Hepatocyte (in vitro differentiated cells): ENCODE results near the gene PTPRE. TPM values are rescaled to one million over a fixed set of nuclear protein-coding genes. Genes with fewer than 3 reads are reported as not detected.

Experiments
- DNase-seq: peaks from one replicate; pipeline ENCODE4 v3.0.0-alpha.2; 2016; ENCODE audit warnings: low spot score
- H2AFZ ChIP-seq: fragments of 200-600 bp; sonication (generic); 2 replicates; pipeline ENCODE4 v1.6.0; 2016; ENCODE audit warnings: antibody characterized with exemption, mild to moderate bottlenecking
- H3K27ac ChIP-seq: fragments of 200-600 bp; sonication (generic); 2 replicates; pipeline ENCODE4 v1.5.1; 2016; ENCODE audit warnings: mild to moderate bottlenecking
- H3K27me3 ChIP-seq: fragments of 200-600 bp; sonication (generic); 2 replicates; pipeline ENCODE4 v1.6.1; 2016
- H3K36me3 ChIP-seq: fragments of 200-600 bp; sonication (generic); replicated peaks from 2 replicates; pipeline ENCODE4 v1.5.1; 2016; ENCODE audit warnings: low read depth; ENCODE audit not compliant: insufficient read depth
- H3K4me1 ChIP-seq: fragments of 200-600 bp; sonication (generic); 2 replicates; pipeline ENCODE4 v1.5.1; 2016; ENCODE audit warnings: mild to moderate bottlenecking, moderate library complexity; ENCODE audit not compliant: insufficient read depth
- H3K4me2 ChIP-seq: fragments of 200-600 bp; sonication (generic); 2 replicates; pipeline ENCODE4 v1.6.0; 2016
- H3K4me3 ChIP-seq: fragments of 200-600 bp; sonication (generic); 2 replicates; pipeline ENCODE4 v1.5.1; 2016; ENCODE audit warnings: mild to moderate bottlenecking
- H3K79me2 ChIP-seq: fragments of 200-600 bp; sonication (generic); 2 replicates; pipeline ENCODE4 v1.6.0; 2017; ENCODE audit warnings: mild to moderate bottlenecking
- H3K9me2 ChIP-seq: fragments of 200-600 bp; sonication (generic); replicated peaks from 2 replicates; pipeline ENCODE4 v1.6.0; 2017; ENCODE audit warnings: mild to moderate bottlenecking; ENCODE audit not compliant: insufficient read depth
- H3K9me3 ChIP-seq: fragments of 200-600 bp; sonication (generic); 2 replicates; pipeline ENCODE4 v1.5.1; 2016; ENCODE audit warnings: low read depth, mild to moderate bottlenecking
- H4K20me1 ChIP-seq: fragments of 200-600 bp; sonication (generic); 2 replicates; pipeline ENCODE4 v1.6.0; 2016; ENCODE audit warnings: mild to moderate bottlenecking; ENCODE audit not compliant: insufficient read depth, poor library complexity, severe bottlenecking
- EZH2 ChIP-seq: fragments of 200-600 bp; sonication (generic); IDR thresholded peaks from 2 replicates; pipeline ENCODE4 v1.6.1; 2016; ENCODE audit warnings: antibody characterized with exemption, mild to moderate bottlenecking, borderline replicate concordance
- EZH2phosphoT487 ChIP-seq: fragments of 200-600 bp; sonication (generic); IDR thresholded peaks from one replicate; pipeline ENCODE4 v1.6.1; 2018; ENCODE audit warnings: antibody characterized with exemption, mild to moderate bottlenecking, low read depth, moderate library complexity; ENCODE audit not compliant: unreplicated experiment, severe bottlenecking
- WGBS: methylation state at CpG from one replicate; pipeline ENCODE4 v1.1.6; 2016; ENCODE audit warnings: low lambda C conversion rate; ENCODE audit errors: missing lambda C conversion rate; 5-methylcytosine and 5-hydroxymethylcytosine counted together
- polyA plus RNA-seq: library from polyadenylated mRNA; unstranded; fragments of >200 nt; fragmentation: Nextera tagmentation; extraction: Ambion mirVana; gene quantifications from 2 replicates; pipeline ENCODE4 v1.2.1, GENCODE V29; 2016
- total RNA-seq: library from RNA; depleted of rRNA; stranded (reverse); fragments of >200 nt; gene quantifications from 2 replicates; pipeline ENCODE4 v1.2.3, GENCODE V29; 2014
- TF ChIP-seq, protein P1 (sequence below): fragments of 200-600 bp; sonication (generic); IDR thresholded peaks from 2 replicates; pipeline ENCODE4 v1.5.1; 2016; ENCODE audit warnings: antibody characterized with exemption, mild to moderate bottlenecking; ENCODE audit not compliant: poor library complexity

PTPRE gene
- total and polyA plus RNA-seq, 2 experiments from 2014 or later: 3.2 to 10.1 TPM

DNA sequence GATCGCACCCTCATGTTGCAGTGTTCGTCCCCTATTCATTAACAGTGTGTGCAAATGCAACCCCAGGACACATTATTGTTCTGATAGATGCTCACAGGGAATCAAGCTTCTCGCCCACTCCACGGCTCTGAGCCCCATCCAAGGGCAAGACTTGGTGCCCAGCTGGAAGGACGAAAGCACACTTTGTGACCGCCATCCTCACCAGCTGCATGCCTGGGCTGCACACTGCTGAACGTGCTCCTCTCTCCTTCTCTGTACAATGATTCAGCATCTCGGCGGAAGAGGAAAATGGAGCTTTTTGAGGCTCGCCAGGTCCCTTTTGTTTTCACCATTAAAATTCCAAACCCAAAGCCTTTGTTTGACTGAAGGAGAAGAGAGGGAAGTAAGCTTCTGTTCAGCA, 177.5 kb downstream of the PTPRE start:
- 88% methylated on average over 10 of the region's 10 CpGs for WGBS
- Histone ChIP-seq H3K27me3 (peaks cover 1% of the 10 kb centered on the region), H2AFZ (no peak overlapping the region), H3K27ac (no peak overlapping the region), H3K9me3 (no peaks in the 10 kb centered on the region), H3K4me3 (no peak overlapping the region), H3K4me2 (no peak overlapping the region), H4K20me1 (no peaks in the 10 kb centered on the region), H3K36me3 (no peaks in the 10 kb centered on the region), H3K79me2 (no peaks in the 10 kb centered on the region), H3K9me2 (no peaks in the 10 kb centered on the region), H3K4me1 (peaks cover 3% of the 10 kb centered on the region)
- DNase-seq: no peak
- TF ChIP-seq EZH2phosphoT487 (no peak), EZH2 (no peak)
- TF ChIP-seq, protein P1, sequence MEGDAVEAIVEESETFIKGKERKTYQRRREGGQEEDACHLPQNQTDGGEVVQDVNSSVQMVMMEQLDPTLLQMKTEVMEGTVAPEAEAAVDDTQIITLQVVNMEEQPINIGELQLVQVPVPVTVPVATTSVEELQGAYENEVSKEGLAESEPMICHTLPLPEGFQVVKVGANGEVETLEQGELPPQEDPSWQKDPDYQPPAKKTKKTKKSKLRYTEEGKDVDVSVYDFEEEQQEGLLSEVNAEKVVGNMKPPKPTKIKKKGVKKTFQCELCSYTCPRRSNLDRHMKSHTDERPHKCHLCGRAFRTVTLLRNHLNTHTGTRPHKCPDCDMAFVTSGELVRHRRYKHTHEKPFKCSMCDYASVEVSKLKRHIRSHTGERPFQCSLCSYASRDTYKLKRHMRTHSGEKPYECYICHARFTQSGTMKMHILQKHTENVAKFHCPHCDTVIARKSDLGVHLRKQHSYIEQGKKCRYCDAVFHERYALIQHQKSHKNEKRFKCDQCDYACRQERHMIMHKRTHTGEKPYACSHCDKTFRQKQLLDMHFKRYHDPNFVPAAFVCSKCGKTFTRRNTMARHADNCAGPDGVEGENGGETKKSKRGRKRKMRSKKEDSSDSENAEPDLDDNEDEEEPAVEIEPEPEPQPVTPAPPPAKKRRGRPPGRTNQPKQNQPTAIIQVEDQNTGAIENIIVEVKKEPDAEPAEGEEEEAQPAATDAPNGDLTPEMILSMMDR: no peak

DNA sequence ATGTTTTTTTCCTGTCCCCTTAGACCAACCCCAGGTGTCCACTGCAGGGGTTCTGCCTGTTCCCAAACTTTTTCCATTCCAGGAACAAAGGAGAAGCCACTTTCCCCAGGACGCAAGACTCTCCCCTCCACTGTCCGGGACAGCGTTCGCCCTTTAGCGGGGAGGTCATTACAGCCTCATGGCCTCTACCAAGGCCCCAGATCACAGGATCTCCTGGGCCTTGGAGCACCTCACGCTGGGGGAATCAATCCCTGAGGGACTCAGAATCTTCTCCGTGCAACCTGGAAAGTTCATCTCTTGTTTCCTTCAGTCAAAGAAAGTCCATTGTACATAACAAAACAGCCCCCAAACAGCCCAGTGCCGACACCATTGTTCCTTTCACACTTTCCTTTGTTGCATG, 178.1 kb downstream of the PTPRE start:
- TF ChIP-seq, protein P1: no peak
- TF ChIP-seq EZH2phosphoT487 (no peak), EZH2 (no peak)
- H3K9me2 ChIP-seq: no peaks in the 10 kb centered on the region
- H3K4me3 ChIP-seq: no peak overlapping the region
- H3K27me3 ChIP-seq: peaks cover 6% of the 10 kb centered on the region
- no peaks in the 10 kb centered on the region for H4K20me1 ChIP-seq
- no peak overlapping the region for H2AFZ ChIP-seq
- H3K4me1 ChIP-seq: peaks cover 3% of the 10 kb centered on the region
- 95% methylated on average over 8 of the region's 8 CpGs for WGBS
- no peak overlapping the region for H3K27ac ChIP-seq
- DNase-seq: no peak
- no peaks in the 10 kb centered on the region for H3K36me3 ChIP-seq
- no peaks in the 10 kb centered on the region for H3K9me3 ChIP-seq
- H3K79me2 ChIP-seq: no peaks in the 10 kb centered on the region
- no peak overlapping the region for H3K4me2 ChIP-seq

DNA sequence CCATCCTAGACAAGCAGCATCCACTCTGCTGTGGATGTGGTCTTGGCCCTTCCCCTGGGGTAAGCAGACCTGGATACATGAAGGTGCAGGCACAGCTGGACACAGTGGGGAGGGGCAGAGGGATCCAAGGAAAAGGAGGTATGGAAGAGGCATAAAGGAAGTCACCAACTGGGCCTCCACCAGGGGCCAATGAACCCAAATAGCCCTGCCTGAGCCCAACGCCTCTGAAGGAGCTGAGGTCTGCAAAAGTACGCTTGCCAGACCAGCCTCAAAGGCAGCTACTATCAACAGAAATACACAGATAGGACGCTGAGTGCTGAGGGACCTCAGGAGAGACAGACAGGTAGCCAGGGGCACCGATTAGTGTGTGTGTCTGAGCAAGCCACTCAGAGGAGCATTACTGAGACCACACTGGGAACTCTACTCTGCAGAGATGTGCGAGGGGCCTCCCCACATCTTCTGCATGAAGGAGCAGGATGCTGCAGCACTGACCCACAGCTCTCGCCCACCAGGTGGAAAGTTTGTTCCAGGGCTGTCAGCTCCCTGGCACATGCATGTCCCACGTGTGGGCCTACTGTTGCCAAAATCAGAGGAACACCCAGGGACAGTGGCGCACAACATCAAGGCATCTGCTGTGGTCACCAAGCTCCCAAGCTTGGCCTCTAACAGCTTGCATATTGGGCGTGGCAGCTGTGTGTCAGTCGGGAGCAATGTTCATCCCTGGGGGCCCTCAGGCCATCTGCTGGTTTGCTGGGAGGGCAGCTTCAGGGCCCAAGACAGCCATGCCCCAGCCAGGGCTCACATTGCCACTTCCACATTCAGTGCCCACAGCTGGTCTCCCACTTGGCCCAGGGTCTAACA, 179.3 kb downstream of the PTPRE start:
- H4K20me1 ChIP-seq: no peaks in the 10 kb centered on the region
- no peak overlapping the region for H3K27ac ChIP-seq
- no peaks in the 10 kb centered on the region for H3K79me2 ChIP-seq
- H3K27me3 ChIP-seq: peaks cover 6% of the 10 kb centered on the region
- no peak overlapping the region for H3K4me2 ChIP-seq
- no peak overlapping the region for H2AFZ ChIP-seq
- peaks cover 3% of the 10 kb centered on the region for H3K4me1 ChIP-seq
- H3K4me3 ChIP-seq: no peak overlapping the region
- no peaks in the 10 kb centered on the region for H3K36me3 ChIP-seq
- H3K9me2 ChIP-seq: no peaks in the 10 kb centered on the region
- H3K9me3 ChIP-seq: no peaks in the 10 kb centered on the region
- DNase-seq: no peak
- 82% methylated on average over 10 of the region's 10 CpGs for WGBS
- TF ChIP-seq, protein P1: no peak
- TF ChIP-seq EZH2phosphoT487 (no peak), EZH2 (no peak)
